H1 (cell line): ENCODE measurements around the gene C2orf92.

Experiments
- CTCF ChIP-seq, 3 experiments: IDR thresholded peaks; 1 replicate in 2 of 3; 2 replicates in 1 of 3; pipeline versions ENCODE4 v1.5.1 to v1.6.1; 2011; ENCODE audit warnings: low read length in 3 of 3, mild to moderate bottlenecking in 3 of 3, inconsistent platforms in 2 of 3, low read depth in 1 of 3, moderate library complexity in 1 of 3; ENCODE audit not compliant: insufficient read depth in 1 of 3; ENCODE audit errors: control extremely low read depth in 1 of 3
- EGR1 ChIP-seq: IDR thresholded peaks from 2 replicates; pipeline ENCODE4 v1.6.1; 2011; ENCODE audit warnings: low read depth, low read length, borderline replicate concordance
- MAFK ChIP-seq: IDR thresholded peaks from 2 replicates; pipeline ENCODE4 v1.6.1; 2012; ENCODE audit warnings: low read depth, mild to moderate bottlenecking, improper control_type of control experiment, low read length
- POLR2A ChIP-seq, 2 experiments: IDR thresholded peaks; 1 replicate in 1 of 2; 2 replicates in 1 of 2; pipeline ENCODE4 v1.6.1; 2011; ENCODE audit warnings: low read depth in 2 of 2, low read length in 2 of 2, mild to moderate bottlenecking in 2 of 2; ENCODE audit errors: control extremely low read depth in 1 of 2

- no peak for TF ChIP-seq EGR1
- TF ChIP-seq MAFK, result no peak
- TF ChIP-seq POLR2A (IDR thresholded peaks at IDR 0.05; ENCODE audit: control extremely low read depth in 1 of 2, low read depth in 2 of 2, low read length in 2 of 2), result no peak
- TF ChIP-seq CTCF (IDR thresholded peaks at IDR 0.05; ENCODE audit: control extremely low read depth in 1 of 3, insufficient read depth in 1 of 3, low read depth in 1 of 3, low read length in 3 of 3), result no peak
Measured at GRCh38 chr2:97657986-97658690, 11.4 kb upstream of the C2orf92 start.
